HEK293 (cell line): ENCODE results near the gene LMTK2.

Source experiments
- CTCF ChIA-PET: fragments of 350-600 bp; formaldehyde crosslinking; extraction: SDS; loops from one replicate; lab custom pipeline; 2021; ENCODE audit warnings: antibody characterized with exemption; lab: Yijun Ruan, JAX
- POLR2A ChIA-PET: fragments of 300-600 bp; formaldehyde crosslinking; extraction: SDS; loops from one replicate; lab custom pipeline; 2020; ENCODE audit warnings: antibody characterized with exemption, inconsistent platforms; lab: Yijun Ruan, JAX
- H3K27ac ChIP-seq: fragments of 200-500 bp; sonication (Bioruptor generic); 2 replicates; pipeline ENCODE4 v1.5.1; 2014; ENCODE audit warnings: low read depth, low read length, control low read depth, inconsistent platforms; ENCODE audit errors: extremely low read depth
- H3K36me3 ChIP-seq, 2 experiments: fragments of 200-500 bp in 1 of 2; sonication (Bioruptor generic) in 1 of 2; 1 replicate in 1 of 2; 2 replicates in 1 of 2; pipeline ENCODE4 v1.5.1; 2014 to 2017; ENCODE audit warnings: inconsistent platforms in 2 of 2, low read length in 2 of 2; ENCODE audit not compliant: control insufficient read depth in 2 of 2, insufficient read depth in 1 of 2
- H3K4me1 ChIP-seq: fragments of 200-500 bp; sonication (Bioruptor generic); 2 replicates; pipeline ENCODE4 v1.5.1; 2014; ENCODE audit warnings: mild to moderate bottlenecking, low read length, inconsistent platforms; ENCODE audit not compliant: control insufficient read depth, insufficient read depth
- H3K4me3 ChIP-seq: 2 replicates; pipeline ENCODE4 v1.5.1; 2011; ENCODE audit warnings: low read depth, mild to moderate bottlenecking, control low read depth, low read length, moderate library complexity
- H3K9me3 ChIP-seq: fragments of 200-500 bp; sonication (Bioruptor generic); 2 replicates; pipeline ENCODE4 v1.5.1; 2014; ENCODE audit warnings: low read depth, low read length, inconsistent platforms; ENCODE audit not compliant: control insufficient read depth, insufficient read depth
- HOXC10 ChIP-seq: sonication (generic); formaldehyde crosslinking; IDR thresholded peaks from 2 replicates; pipeline ENCODE4 v1.8.1; 2023; ENCODE audit warnings: mild to moderate bottlenecking, missing genetic modification reagents
- KLF10 ChIP-seq: fragments of 450-650 bp; IDR thresholded peaks from 2 replicates; pipeline ENCODE4 v1.5.1; 2018; ENCODE audit warnings: missing biosample characterization, mild to moderate bottlenecking, missing genetic modification characterization
- ZBTB7A ChIP-seq: fragments of 450-650 bp; formaldehyde crosslinking; IDR thresholded peaks from 2 replicates; pipeline ENCODE4 v1.5.1; 2016; ENCODE audit warnings: low read depth, missing biosample characterization, missing genetic modification characterization
- ZNF184 ChIP-seq: fragments of 450-650 bp; IDR thresholded peaks from 2 replicates; pipeline ENCODE4 v1.5.1; 2018; ENCODE audit warnings: missing biosample characterization, mild to moderate bottlenecking, missing genetic modification characterization
- ZNF19 ChIP-seq: fragments of 450-650 bp; formaldehyde crosslinking; IDR thresholded peaks from 2 replicates; pipeline ENCODE4; 2016; ENCODE audit warnings: missing biosample characterization, missing genetic modification characterization, low read depth
- ZNF221 ChIP-seq: fragments of 450-650 bp; formaldehyde crosslinking; IDR thresholded peaks from 2 replicates; pipeline ENCODE4 v1.5.1; 2017; ENCODE audit warnings: missing biosample characterization, missing genetic modification characterization, borderline replicate concordance
- ZNF23 ChIP-seq: fragments of 450-650 bp; formaldehyde crosslinking; IDR thresholded peaks from 2 replicates; pipeline ENCODE4 v1.5.1; 2016; ENCODE audit warnings: missing biosample characterization, missing genetic modification characterization, borderline replicate concordance
- ZNF248 ChIP-seq: fragments of 450-650 bp; formaldehyde crosslinking; IDR thresholded peaks from 2 replicates; pipeline ENCODE4 v1.5.1; 2017; ENCODE audit warnings: missing biosample characterization, missing genetic modification characterization
- ZNF354C ChIP-seq: fragments of 450-650 bp; formaldehyde crosslinking; IDR thresholded peaks from 2 replicates; pipeline ENCODE4 v1.5.1; 2016; ENCODE audit warnings: missing biosample characterization, missing genetic modification characterization, low read depth, borderline replicate concordance
- ZNF404 ChIP-seq: fragments of 450-650 bp; formaldehyde crosslinking; IDR thresholded peaks from 2 replicates; pipeline ENCODE4 v1.5.1; 2017; ENCODE audit warnings: missing biosample characterization, missing genetic modification characterization
- ZNF621 ChIP-seq: fragments of 450-650 bp; formaldehyde crosslinking; IDR thresholded peaks from 2 replicates; pipeline ENCODE4 v1.5.1; 2017; ENCODE audit warnings: missing biosample characterization, missing genetic modification characterization
- ZNF629 ChIP-seq: fragments of 450-650 bp; formaldehyde crosslinking; IDR thresholded peaks from 2 replicates; pipeline ENCODE4 v1.5.1; 2017; ENCODE audit warnings: missing biosample characterization, missing genetic modification characterization
- ZNF670 ChIP-seq: fragments of 450-650 bp; formaldehyde crosslinking; IDR thresholded peaks from 2 replicates; pipeline ENCODE4 v1.5.1; 2016; ENCODE audit warnings: missing biosample characterization, missing genetic modification characterization, low read depth
- TF ChIP-seq, protein P1 (sequence below): fragments of 450-650 bp; formaldehyde crosslinking; IDR thresholded peaks from 2 replicates; pipeline ENCODE4 v1.5.1; 2017; ENCODE audit warnings: missing biosample characterization, missing genetic modification characterization
- TF ChIP-seq, protein P2 (sequence below): fragments of 450-650 bp; formaldehyde crosslinking; IDR thresholded peaks from 2 replicates; pipeline ENCODE4 v1.5.1; 2016; ENCODE audit warnings: missing biosample characterization, missing genetic modification characterization
- TF ChIP-seq, protein P3 (sequence below): fragments of 450-650 bp; formaldehyde crosslinking; IDR thresholded peaks from 2 replicates; pipeline ENCODE4 v1.5.1; 2017; ENCODE audit warnings: missing biosample characterization, missing genetic modification characterization
- TF ChIP-seq, protein P4 (sequence below): fragments of 450-650 bp; formaldehyde crosslinking; IDR thresholded peaks from 2 replicates; pipeline ENCODE4 v1.5.1; 2016; ENCODE audit warnings: missing biosample characterization, missing genetic modification characterization
- TF ChIP-seq, protein P5 (sequence below): fragments of 450-650 bp; formaldehyde crosslinking; IDR thresholded peaks from 2 replicates; pipeline ENCODE4 v1.5.1; 2016; ENCODE audit warnings: missing biosample characterization, missing genetic modification characterization, low read depth
- TF ChIP-seq, protein P6 (sequence below): fragments of 450-650 bp; formaldehyde crosslinking; IDR thresholded peaks from 2 replicates; pipeline ENCODE4; 2016; ENCODE audit warnings: missing biosample characterization, missing genetic modification characterization

LMTK2 gene

DNA sequence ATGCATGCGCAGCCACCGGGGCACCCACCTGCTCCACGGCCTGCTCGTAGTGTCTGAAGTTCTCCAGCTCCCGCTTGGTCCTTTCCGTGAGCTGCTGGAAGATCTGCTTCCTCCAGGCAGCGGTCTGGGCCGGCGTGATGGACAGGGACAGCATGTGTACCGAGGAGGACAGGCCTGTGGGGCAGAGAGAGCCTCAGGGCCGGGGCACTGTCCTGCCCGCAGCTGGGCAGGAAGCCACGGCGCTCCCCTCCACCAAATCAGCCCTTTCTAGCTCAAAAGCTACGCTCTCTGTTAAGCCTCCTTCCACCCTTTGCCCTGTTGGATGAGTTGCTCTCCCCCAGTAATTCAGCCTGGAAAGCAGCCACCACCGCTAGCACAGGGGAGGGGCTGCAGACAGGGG, 126.1 kb downstream of the LMTK2 start:
- ChIA-PET CTCF (interaction anchor here (0.7 kb wide), 2 partner anchors 9 to 62 kb away, joined by 3 read pairs; no protein-coding TSS in a partner anchor), POLR2A (no interaction called here)
- no peaks in the 10 kb centered on the region; a peak in 1 of 3 replicates for H3K36me3 ChIP-seq
- no peaks in the 10 kb centered on the region for H3K9me3 ChIP-seq
- TF ChIP-seq, protein P1, sequence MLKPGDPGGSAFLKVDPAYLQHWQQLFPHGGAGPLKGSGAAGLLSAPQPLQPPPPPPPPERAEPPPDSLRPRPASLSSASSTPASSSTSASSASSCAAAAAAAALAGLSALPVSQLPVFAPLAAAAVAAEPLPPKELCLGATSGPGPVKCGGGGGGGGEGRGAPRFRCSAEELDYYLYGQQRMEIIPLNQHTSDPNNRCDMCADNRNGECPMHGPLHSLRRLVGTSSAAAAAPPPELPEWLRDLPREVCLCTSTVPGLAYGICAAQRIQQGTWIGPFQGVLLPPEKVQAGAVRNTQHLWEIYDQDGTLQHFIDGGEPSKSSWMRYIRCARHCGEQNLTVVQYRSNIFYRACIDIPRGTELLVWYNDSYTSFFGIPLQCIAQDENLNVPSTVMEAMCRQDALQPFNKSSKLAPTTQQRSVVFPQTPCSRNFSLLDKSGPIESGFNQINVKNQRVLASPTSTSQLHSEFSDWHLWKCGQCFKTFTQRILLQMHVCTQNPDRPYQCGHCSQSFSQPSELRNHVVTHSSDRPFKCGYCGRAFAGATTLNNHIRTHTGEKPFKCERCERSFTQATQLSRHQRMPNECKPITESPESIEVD (tag by site-specific recombination) = no peak
- no peaks in the 10 kb centered on the region for H3K4me1 ChIP-seq
- no peak overlapping the region for H3K4me3 ChIP-seq
- no peak overlapping the region for H3K27ac ChIP-seq

DNA sequence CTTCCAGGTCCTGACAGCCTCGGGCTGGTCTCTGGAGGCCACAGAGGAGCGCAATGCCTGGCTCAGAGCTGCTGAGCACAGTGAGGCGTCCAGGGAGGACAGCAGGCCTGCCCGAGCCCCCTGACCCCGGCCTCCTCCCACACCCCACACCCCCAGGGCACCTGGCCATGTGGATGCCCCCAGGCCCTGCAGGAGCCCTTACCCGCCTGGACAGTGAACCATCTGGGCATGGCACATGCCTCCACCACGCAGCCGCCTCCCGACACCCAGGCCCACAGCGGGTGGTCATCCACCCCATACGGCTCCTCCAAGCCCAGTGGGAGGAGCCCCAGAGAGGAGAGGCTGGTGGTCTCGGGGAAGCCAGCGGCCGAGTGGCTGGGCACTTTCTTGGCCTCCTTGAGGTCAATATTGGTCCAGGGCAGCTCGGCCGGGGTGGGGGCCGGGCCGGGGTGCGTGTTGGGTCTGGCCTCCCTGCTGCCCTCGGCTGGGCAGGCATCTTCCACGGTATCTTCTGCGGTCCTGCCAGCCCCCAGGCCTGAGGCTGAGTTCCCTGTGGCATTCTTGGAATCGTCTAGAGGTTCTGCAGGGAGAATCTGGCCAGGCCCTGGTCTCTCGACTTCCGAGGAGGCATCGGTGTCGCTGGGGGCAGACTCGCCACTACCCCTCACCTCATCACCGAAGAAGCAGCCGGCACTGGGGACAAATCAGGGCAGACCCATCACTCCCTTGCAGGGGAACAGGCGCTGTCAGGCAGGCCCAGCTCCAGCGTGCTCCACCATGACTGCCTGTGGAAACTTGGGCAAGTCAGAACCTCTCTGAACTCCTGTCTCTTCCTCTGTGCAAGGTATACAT, 126.8 kb downstream of the LMTK2 start:
- POLR2A ChIA-PET = no interaction called here

More for the DNA sequence above, 126.8 kb downstream of the LMTK2 start:
- no peaks in the 10 kb centered on the region for H3K9me3 ChIP-seq
- CTCF ChIA-PET = interaction anchor here (0.7 kb wide), 1 partner anchor 61 kb away, joined by 3 read pairs; no protein-coding TSS in a partner anchor
- no peak overlapping the region for H3K4me3 ChIP-seq
- no peaks in the 10 kb centered on the region for H3K4me1 ChIP-seq
- no peak overlapping the region for H3K27ac ChIP-seq
- peaks cover 0 to 3% of the 10 kb centered on the region in 2 experiments; a peak in 2 of 3 replicates for H3K36me3 ChIP-seq
- TF ChIP-seq ZNF221 (no peak), ZBTB7A (tag by site-specific recombination) (no peak), ZNF248 (tag by site-specific recombination) (no peak), ZNF354C (tag by site-specific recombination) (no peak), ZNF23 (tag by site-specific recombination) (no peak), ZNF670 (tag by site-specific recombination) (no peak), ZNF184 (tag by site-specific recombination) (no peak), HOXC10 (CRISPR knock-in tag) (no peak), ZNF19 (no peak), KLF10 (tag by site-specific recombination) (no peak), ZNF404 (tag by site-specific recombination) (no peak), ZNF621 (no peak), ZNF629 (no peak)
- TF ChIP-seq, protein P2, sequence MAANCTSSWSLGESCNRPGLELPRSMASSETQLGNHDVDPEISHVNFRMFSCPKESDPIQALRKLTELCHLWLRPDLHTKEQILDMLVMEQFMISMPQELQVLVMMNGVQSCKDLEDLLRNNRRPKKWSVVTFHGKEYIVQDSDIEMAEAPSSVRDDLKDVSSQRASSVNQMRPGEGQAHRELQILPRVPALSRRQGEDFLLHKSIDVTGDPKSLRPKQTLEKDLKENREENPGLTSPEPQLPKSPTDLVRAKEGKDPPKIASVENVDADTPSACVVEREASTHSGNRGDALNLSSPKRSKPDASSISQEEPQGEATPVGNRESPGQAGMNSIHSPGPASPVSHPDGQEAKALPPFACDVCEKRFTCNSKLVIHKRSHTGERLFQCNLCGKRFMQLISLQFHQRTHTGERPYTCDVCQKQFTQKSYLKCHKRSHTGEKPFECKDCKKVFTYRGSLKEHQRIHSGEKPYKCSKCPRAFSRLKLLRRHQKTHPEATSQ (tag by site-specific recombination) = no peak
- TF ChIP-seq, protein P3, sequence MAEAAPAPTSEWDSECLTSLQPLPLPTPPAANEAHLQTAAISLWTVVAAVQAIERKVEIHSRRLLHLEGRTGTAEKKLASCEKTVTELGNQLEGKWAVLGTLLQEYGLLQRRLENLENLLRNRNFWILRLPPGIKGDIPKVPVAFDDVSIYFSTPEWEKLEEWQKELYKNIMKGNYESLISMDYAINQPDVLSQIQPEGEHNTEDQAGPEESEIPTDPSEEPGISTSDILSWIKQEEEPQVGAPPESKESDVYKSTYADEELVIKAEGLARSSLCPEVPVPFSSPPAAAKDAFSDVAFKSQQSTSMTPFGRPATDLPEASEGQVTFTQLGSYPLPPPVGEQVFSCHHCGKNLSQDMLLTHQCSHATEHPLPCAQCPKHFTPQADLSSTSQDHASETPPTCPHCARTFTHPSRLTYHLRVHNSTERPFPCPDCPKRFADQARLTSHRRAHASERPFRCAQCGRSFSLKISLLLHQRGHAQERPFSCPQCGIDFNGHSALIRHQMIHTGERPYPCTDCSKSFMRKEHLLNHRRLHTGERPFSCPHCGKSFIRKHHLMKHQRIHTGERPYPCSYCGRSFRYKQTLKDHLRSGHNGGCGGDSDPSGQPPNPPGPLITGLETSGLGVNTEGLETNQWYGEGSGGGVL (tag by site-specific recombination) = no peak
- TF ChIP-seq, protein P4, sequence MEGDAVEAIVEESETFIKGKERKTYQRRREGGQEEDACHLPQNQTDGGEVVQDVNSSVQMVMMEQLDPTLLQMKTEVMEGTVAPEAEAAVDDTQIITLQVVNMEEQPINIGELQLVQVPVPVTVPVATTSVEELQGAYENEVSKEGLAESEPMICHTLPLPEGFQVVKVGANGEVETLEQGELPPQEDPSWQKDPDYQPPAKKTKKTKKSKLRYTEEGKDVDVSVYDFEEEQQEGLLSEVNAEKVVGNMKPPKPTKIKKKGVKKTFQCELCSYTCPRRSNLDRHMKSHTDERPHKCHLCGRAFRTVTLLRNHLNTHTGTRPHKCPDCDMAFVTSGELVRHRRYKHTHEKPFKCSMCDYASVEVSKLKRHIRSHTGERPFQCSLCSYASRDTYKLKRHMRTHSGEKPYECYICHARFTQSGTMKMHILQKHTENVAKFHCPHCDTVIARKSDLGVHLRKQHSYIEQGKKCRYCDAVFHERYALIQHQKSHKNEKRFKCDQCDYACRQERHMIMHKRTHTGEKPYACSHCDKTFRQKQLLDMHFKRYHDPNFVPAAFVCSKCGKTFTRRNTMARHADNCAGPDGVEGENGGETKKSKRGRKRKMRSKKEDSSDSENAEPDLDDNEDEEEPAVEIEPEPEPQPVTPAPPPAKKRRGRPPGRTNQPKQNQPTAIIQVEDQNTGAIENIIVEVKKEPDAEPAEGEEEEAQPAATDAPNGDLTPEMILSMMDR (tag by site-specific recombination) = no peak
- TF ChIP-seq, protein P5, sequence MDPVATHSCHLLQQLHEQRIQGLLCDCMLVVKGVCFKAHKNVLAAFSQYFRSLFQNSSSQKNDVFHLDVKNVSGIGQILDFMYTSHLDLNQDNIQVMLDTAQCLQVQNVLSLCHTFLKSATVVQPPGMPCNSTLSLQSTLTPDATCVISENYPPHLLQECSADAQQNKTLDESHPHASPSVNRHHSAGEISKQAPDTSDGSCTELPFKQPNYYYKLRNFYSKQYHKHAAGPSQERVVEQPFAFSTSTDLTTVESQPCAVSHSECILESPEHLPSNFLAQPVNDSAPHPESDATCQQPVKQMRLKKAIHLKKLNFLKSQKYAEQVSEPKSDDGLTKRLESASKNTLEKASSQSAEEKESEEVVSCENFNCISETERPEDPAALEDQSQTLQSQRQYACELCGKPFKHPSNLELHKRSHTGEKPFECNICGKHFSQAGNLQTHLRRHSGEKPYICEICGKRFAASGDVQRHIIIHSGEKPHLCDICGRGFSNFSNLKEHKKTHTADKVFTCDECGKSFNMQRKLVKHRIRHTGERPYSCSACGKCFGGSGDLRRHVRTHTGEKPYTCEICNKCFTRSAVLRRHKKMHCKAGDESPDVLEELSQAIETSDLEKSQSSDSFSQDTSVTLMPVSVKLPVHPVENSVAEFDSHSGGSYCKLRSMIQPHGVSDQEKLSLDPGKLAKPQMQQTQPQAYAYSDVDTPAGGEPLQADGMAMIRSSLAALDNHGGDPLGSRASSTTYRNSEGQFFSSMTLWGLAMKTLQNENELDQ (tag by site-specific recombination) = no peak
- TF ChIP-seq, protein P6, sequence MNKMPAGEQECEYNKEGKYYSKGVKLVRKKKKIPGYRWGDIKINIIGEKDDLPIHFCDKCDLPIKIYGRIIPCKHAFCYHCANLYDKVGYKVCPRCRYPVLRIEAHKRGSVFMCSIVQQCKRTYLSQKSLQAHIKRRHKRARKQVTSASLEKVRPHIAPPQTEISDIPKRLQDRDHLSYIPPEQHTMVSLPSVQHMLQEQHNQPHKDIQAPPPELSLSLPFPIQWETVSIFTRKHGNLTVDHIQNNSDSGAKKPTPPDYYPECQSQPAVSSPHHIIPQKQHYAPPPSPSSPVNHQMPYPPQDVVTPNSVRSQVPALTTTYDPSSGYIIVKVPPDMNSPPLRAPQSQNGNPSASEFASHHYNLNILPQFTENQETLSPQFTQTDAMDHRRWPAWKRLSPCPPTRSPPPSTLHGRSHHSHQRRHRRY = no peak
- TF ChIP-seq, all 188 proteins: peak for 0
